AML-193 (cell line): ENCODE results near the gene CHD6.

ENCODE experiments used
- DNase-seq, 2 experiments: peaks; one replicate each; lab custom pipeline; 2025; lab: John Stamatoyannopoulos, UW

Gene CHD6

DNA sequence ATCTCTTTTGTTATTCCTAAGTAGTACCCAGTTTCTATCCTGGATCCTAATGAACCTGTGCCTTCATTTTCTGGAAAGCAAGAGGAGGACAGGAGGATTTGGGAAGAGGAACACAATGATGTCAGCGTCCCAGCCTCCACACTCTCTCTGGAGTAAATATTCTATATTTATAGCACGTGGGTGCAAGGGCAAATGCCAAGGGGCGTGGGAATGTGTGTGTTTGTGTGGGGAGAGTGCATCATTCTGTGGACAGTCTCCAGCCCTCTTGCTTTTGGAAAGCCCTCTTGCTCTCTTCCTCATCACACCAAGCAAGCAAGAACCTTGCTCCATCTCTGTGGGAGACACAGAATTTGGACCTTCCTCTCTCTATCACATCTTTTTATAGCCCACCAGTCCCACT, 148.3 kb downstream of the CHD6 start:
- no peak for DNase-seq

DNA sequence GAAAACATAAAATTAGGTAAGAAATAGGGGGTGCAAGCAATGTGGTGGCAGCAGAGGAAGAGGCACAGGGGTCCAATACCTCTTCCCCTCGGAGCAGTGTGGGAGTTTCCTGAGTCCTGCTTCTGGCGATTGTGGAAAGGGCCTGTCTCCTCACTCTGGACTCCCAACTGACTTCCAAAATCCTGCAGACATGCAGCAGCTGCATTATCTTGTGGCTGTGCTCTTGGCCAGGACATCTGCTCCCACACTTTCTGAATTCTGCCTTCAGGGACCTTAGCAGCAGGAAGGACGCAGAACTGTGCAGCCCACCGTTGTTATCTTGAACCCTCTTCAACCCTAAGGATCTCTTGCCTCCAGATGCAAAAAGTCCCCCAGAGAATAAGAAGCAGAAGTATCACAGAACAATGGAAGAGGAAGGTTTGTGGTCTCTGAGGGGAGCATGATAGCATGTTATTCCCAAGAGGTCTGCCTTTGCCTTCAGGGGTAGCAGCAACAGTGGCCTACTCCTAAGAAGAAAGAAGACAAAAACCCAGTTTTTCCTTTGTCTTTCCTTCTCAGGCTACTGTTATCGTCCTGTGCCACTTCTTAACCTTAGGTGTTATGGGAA, 149.1 kb downstream of the CHD6 start:
- DNase-seq: no peak

DNA sequence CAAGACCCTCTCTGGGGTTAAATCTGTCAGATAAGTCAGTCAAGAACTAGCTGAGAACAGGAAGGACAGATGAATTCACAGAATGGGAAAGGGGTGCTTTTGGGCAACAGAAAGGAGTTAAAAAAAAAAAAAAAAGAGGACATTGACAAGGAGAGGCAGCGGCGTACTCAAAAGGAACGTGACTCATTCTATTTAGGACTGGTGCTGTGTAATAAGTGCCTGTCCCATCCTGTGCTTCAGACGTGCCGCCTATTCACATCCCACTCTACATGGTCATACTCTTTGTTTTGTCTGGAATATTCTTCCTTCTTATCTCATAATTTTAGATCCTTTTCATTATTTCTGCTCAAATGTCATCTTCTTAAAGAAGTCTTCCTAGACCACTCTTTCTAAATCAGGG, 150.5 kb downstream of the CHD6 start:
- DNase-seq: no peak

DNA sequence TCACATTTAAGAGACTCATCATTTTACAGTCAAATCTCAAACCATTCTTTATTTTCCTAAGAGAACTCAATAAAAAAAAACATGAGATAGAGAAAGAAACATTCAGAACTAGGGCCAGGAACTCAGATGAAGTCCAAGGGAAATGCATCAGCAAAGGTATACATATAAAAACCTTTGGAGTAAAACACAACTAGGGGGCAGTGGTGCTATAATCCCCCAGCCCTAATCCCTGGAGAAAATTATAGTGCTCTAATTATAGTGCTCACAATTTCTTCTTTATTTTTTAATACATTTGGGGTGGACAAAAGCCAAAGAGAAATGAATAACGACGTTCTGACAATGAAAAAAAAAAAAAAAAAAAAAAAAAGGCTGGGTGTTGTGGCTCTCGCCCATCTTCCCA, 151.0 kb downstream of the CHD6 start:
- no peak for DNase-seq

DNA sequence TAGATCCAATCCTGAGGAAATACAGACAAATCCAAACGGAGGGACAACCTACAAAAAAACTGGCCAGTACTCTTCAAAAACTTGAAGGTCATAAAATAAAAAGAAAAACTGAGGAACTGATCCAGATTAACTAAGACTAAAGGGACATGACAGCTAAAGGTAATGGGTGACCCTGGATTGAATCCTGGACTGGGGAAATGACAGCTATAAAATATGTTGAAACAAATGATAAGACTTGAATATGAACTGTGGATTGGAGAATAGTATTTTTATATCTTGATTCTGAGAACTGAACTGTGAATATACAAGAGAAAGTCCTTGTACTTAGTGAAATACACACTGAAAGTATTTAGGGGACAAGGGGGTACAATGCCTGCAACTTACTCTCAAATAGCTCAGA, 154.6 kb downstream of the CHD6 start:
- DNase-seq: no peak

DNA sequence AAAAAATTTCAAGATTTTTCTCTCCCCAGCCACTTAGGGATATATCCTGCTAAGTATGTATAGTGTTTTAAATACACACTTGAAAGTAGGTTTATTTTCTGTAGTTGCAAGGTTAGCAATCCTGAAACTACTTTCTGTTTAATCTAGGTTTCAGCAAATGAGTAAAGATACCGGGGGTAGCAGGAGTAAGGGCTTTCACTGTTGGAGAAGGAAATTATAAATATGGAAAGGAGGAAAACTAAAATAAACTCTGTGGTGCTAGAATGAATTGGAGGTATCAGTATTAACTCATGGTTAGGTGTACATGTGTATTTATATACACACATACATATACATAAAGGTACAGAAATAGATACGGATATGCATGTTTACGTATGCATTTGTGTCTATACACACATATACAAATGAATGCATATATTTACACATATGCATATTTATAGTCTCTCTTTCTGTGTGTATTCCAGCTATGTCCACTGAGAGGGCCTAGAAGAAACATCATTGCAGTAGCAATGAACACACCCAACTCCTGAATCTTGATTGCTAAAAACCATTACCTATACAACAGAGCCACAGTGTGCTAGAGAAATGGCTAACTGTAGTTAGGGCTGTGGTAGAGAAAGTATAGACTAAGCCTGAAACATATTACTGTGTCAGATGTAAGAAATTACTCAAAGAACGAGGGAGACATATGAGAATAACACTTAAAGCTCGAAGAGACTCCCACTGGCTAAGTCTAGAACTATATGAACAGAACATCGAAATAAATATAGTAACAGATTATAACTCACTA, 155.6 kb downstream of the CHD6 start:
- no peak for DNase-seq

DNA sequence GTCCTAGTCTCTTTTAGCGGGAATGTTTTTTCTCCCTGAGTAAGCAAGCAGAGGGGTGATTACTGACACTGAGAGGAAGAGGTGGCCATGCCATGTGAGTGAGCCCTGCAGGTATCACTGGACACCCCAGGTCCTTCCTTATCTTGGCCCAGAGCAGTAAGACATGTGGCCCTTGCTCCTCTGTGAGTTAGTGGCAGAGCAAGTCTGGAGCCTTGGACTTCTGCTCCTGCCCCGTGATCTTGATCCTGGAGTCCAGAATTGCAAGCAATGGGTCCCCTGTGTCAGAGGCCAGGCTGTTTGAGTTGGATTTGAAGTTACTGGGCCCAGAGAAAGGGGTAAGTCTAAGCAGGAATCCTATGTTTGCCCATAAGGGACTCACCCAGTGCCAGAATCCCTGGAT, 159.4 kb downstream of the CHD6 start:
- no peak for DNase-seq

DNA sequence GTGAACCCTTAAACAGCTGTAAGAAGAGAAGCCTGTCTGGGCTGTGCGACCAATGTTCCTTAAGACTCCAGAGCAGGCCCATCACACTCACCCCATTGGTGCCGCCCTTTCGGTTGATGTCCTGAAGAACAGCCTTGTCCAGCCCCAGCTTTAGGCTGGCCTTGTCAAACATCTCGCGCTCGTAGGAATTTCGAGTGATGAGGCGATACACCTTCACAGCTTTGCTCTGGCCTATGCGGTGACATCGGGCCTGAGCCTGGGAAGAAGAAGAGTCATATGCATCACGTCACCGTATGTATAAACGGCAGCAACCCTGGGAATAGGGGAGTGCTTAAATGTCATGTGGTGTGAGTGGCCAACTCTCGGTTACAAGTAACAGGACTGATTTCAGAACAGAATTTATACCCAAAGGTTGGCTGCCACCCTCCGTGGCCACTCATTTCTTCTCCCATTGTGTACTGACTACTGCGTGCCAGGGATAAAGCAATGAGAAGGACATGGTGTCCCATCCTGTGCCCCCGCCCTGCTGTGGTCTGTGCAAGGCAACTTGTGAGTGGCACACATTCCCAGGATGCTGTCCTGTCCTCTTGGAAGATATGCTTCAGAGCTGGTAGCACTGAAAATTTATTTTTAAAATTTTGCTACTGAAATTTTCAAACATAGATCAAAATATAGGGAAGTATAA, 160.9 kb downstream of the CHD6 start:
- no peak for DNase-seq

DNA sequence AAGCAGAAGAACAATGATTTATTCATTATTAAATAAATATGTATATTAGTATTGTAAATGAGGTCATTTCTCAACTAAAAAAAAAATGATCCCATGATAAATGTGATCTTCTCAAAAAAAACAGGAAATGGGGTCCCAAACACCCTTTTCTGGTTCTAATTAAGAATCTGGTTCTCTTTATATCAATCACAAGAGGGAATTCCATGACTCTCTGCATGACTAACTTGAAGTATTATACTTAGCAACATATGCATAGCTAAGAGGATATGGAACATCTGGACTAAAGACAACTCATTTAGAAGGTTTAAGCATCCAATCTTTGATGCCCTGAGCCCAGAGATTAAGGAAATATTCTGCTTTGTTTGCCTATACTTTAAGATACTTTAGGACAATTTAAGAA, 161.8 kb downstream of the CHD6 start:
- DNase-seq: no peak

DNA sequence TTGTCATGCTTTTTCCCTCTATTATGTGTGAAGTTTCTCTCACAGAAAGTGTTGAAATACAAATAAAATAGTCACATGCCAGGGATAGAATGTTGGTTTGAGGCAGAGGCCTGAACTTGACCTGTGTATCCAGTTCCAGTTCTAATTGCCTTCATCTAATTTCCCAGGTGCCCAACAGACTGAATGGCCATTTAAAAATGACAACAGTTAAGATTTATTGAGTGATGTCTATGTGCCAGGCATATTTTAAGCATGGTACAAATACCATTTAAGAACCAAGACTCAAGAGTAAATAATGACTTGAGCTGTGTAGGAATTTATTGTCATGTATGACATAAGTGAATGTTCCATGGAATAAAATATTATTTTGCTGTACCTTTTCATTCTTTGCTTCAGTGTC, 163.9 kb downstream of the CHD6 start:
- DNase-seq: no peak

DNA sequence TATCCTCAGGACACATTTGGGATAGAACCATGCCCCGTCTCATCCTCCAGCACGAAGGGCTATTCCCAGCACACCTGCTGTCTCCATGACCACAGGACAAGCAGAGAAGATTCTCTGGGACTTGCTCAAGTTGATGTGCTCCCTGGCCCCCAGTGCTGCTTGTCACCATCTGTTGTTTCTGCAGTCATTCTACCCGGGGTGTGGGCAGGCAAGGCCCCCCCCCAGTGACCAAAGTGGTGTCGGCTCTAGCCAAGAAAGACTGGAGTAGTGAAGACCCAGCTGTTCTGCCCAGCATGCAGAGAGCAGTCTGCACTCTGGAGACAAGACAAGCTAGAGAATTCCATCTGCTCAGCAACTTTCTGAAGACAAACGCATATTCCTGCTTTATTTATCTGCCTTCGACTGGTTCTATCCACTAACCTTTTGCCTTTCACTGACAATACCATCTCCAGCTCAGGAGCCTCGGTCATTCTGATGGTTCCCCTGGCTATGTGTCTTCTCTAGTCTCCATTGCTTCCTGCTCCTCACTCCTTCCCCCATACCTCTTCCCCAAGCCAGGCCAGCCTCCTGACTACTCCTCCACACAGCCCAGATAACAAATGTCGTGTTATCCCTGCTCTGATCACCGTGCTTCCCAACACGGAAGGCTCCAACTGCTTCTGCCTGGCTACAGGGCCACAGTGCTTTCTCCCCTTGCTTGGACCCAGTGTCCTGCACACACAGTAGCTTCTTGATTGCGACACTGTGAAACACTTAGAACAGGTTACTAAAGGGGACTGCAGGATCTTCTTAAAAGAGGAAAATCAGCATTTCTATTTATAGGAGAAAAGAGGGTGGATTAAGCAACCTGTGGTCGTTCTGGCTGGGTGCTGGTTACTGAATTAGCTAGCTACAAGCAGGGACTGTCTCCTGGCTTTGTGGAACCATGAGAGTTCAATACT, 164.9 kb downstream of the CHD6 start:
- DNase-seq: peak in 1 of 2 experiments; percentile 33

DNA sequence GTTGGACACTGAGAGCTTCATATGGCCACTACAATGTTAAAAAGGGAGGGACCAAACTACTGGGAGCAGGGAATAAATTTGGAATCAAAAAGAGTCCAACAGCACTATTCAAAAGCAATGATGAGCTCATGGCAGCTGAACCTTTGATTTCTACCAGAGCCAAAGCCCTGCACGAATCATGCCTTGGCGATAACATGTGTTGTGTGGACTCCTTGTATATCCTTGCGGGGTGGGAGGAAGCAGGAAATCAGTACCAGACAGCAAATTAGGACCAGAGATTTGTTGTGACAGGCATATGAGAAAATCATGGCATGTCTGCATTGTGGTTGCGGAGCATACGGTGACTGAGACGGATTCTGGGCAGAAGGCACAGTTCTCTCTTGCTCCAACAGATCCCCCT, 166.0 kb downstream of the CHD6 start:
- DNase-seq: no peak

DNA sequence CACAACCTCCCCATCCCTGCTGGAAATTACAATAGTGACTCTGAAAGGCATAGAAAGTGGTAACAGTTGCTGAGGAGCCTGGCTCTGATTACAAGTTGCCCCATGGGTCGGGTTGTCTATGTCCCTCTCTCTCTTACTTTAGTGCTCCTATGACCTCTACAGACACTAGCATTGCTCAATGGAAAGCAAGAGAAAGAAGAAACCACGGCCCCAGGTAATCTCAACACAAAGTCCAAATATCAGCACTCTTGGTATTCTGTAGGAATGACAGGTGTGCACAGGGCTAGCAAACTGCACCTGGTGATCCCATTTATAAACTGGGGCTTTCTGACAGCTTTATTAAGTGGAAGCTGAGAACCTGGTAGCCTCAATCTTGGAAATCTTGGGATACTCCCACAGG, 171.2 kb downstream of the CHD6 start:
- DNase-seq: no peak

DNA sequence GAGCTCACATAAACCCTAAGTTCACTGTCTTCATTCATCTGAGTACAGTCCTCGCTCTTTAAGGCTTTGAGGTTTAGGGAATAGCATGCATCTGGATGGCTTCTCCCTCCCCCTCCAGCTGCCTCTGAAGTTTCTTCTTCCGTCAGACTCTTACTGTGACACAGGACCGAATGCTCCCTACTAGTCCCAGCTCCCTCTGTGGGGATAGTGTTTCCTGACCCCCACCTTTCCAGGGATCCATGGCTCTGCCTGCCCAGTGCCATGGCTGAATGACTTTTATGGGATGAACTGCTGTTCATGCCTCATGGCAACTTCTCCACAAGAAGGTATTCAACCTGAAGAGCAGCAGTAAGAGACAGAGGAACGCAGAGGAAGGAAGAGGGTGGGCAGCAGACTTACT, 171.7 kb downstream of the CHD6 start:
- DNase-seq: no peak

DNA sequence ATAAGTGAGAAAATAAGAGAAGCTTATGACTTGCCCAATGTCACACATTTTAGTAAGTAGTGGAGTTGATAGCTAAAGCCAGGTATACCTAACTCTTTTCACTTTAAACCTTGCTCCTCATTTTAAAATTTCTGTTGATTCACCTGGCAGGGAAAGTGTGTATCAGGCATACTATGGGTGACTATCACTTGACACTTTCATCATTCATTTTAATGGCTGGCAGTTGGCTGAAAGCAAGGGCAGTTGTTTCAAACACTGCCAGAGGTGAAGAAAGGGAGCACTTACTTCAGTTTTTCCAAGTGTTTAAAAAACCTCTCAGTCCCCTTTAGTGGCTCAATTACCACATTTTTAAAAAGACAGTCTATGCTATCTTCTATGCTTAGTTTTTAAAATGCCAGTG, 173.4 kb downstream of the CHD6 start:
- no peak for DNase-seq

DNA sequence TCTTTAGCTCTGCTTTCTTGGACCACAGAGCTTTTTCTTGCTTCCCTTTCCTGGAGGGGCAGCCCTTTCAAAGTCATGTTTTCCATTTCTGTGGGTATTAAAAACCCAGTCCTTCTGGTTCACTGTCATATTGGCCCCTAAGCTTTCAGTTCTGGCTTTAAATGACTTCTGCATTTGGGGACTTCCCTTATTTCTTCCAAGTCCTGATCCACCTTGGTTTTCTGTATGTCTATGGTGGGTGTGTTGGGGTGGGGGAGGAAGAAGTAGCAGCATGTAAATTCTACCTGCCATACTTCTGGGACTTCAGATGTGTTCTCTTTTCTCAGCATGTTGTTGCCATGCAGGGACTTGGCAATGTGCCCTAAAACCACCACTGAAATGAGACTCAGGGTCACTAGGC, 174.5 kb downstream of the CHD6 start:
- peak; percentile 4 to 16 for DNase-seq

DNA sequence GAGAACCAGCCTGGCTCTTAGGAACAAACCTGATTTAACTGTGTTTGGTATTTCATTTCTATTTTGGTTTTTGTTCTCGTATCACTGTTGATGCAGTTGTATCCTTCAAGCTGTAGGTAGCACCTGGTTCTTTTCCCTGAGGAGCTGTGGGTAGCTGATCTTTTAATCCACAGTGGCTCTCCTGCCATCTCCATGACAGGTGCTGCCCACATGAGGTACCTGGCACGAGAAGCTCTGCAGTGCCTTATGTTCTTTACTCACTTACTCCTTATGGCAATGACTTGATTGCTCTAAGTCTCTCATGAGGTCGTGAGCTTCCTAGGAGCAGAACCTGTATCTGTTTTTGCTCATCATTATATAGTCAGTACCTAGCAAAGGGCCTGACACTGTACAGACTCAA, 177.3 kb downstream of the CHD6 start:
- no peak for DNase-seq

DNA sequence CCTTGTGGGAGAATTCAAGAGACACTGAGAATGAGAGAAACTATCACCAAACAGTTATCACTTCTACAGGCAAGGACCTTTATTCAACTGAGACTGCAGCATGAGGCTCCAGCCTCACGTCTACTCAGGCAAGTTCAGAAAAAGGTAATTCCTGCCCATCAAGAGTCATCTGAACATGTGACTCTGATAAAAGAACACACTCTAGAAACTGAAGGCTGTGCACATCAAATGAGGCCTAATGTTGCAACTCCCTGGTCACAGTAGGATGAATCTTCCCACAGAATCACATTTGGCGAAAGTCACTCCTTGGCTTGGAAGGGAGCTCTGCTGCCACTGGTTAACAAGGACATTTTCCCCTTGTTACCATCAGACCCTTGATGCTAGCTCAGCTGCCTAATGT, 180.3 kb downstream of the CHD6 start:
- no peak for DNase-seq

DNA sequence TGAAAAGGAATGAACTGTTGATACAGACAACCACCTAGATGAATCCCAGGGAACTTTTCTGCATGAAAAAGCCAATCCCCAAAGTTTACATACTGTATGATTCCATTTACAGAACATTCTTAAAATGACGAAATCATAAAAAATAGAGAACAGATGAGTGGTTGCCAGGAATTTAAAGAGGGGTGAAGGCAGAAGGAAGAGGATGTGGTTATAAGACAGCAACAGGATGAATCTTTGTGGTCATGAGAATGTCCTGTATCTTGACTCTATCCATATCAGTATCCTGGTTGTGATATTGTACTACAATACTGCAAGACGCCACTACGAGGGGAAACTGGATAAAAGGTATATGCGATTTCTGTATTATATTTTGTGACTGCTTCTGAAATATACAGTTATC, 181.5 kb downstream of the CHD6 start:
- DNase-seq: peak; percentile 77 to 84

DNA sequence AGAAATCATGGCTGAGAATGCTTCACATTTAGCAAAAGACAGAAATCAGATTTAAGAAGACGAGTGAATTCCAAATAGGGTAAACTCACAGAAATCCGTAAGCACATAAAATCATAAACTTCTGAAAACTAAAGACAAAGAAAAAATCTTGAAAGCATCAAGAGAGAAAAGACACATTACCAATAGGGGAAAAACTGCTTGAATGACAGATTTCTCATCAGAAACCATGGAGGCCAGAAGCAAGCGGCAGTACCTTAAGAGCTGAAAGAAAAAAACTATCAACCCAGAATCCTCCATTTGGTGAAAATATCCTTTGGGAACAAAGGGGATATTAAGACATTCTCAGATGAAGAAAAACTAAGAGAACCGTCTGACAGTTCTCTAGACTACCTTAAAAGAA, 185.0 kb downstream of the CHD6 start:
- no peak for DNase-seq

DNA sequence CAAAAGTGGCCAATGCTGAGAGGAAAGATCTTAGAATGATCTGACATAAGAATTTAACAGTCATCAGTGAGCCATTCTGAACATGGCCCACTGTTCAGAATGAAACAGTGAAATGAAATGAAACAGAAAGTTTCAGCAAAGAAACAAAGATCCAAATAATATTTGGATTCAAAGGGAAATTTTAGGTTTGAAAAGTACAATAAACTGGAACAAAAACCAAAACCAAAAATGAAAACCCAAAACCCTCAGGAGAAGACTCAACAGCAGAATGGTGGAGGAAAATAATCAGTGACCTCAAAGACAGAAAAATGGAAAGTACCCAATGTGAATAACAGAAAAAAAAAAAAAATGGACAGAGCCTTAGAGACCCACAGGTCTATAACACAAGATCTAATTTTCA, 185.4 kb downstream of the CHD6 start:
- DNase-seq: no peak

DNA sequence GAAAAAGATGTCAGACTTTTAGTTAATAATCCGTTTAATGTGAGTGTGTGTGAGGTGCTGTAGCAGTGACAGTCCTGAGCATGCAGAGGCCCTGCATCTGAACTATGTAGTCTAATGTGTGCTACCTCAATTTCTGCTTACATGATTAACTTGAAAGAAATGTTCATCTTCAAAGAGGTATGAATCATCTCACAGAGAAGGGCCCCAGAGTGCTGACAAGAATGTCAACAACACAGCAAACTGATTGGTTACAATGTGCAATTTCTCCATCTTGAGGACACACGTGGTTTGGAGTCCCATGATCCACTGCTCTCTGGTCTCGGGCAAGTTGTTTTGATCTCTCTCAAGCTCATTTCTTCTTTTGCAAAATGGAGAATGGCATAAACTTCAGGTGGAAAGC, 189.9 kb downstream of the CHD6 start:
- DNase-seq: no peak
